Panc1 (cell line): ENCODE data around the gene CTNNA1.
"Not testable (repeated sequence)": the region's sequence is repeated elsewhere in the genome, so short reads cannot be mapped to it uniquely, and the experiment has no call there.

Experiments
- CTCF ChIP-seq: fragments of 450-650 bp; IDR thresholded peaks from 2 replicates; pipeline ENCODE4 v1.5.1; 2017; ENCODE audit warnings: mild to moderate bottlenecking
- POLR2AphosphoS5 ChIP-seq: IDR thresholded peaks from 2 replicates; pipeline ENCODE4 v1.6.1; 2012; ENCODE audit warnings: mild to moderate bottlenecking, low read depth, low read length, moderate library complexity
- SIN3A ChIP-seq: IDR thresholded peaks from 2 replicates; pipeline ENCODE4 v1.6.1; 2012; ENCODE audit warnings: low read depth, mild to moderate bottlenecking, low read length, moderate library complexity, borderline replicate concordance; ENCODE audit not compliant: insufficient read depth
- TCF7L2 ChIP-seq: IDR thresholded peaks from 2 replicates; pipeline ENCODE4 v1.6.1; 2011; ENCODE audit warnings: mild to moderate bottlenecking, low read depth, low read length, inconsistent platforms
- TF ChIP-seq, protein P1 (sequence below), 2 experiments: IDR thresholded peaks; 2 replicates each; pipeline ENCODE4 v1.6.1; 2011 to 2012; ENCODE audit warnings: low read depth in 2 of 2, control low read depth in 1 of 2, low read length in 1 of 2, mild to moderate bottlenecking in 1 of 2, moderate library complexity in 1 of 2; ENCODE audit not compliant: insufficient read depth in 1 of 2

- not testable (repeated sequence) for TF ChIP-seq SIN3A, POLR2AphosphoS5, CTCF, TCF7L2
- TF ChIP-seq, protein P1, sequence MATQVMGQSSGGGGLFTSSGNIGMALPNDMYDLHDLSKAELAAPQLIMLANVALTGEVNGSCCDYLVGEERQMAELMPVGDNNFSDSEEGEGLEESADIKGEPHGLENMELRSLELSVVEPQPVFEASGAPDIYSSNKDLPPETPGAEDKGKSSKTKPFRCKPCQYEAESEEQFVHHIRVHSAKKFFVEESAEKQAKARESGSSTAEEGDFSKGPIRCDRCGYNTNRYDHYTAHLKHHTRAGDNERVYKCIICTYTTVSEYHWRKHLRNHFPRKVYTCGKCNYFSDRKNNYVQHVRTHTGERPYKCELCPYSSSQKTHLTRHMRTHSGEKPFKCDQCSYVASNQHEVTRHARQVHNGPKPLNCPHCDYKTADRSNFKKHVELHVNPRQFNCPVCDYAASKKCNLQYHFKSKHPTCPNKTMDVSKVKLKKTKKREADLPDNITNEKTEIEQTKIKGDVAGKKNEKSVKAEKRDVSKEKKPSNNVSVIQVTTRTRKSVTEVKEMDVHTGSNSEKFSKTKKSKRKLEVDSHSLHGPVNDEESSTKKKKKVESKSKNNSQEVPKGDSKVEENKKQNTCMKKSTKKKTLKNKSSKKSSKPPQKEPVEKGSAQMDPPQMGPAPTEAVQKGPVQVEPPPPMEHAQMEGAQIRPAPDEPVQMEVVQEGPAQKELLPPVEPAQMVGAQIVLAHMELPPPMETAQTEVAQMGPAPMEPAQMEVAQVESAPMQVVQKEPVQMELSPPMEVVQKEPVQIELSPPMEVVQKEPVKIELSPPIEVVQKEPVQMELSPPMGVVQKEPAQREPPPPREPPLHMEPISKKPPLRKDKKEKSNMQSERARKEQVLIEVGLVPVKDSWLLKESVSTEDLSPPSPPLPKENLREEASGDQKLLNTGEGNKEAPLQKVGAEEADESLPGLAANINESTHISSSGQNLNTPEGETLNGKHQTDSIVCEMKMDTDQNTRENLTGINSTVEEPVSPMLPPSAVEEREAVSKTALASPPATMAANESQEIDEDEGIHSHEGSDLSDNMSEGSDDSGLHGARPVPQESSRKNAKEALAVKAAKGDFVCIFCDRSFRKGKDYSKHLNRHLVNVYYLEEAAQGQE (IDR thresholded peaks at IDR 0.05; ENCODE audit: insufficient read depth in 1 of 2, low read depth in 2 of 2, low read length in 1 of 2): not testable (repeated sequence)
Observed at GRCh38 chr5:138921362-138921761, 168.1 kb downstream of the CTNNA1 start.
